Kidney epithelial cell (primary cell): ENCODE data around the gene TRIM67. TPM values are rescaled to one million over a fixed set of nuclear protein-coding genes. Genes with fewer than 3 reads are reported as not detected.
"Not testable (repeated sequence)": the region's sequence is repeated elsewhere in the genome, so short reads cannot be mapped to it uniquely, and the experiment has no call there.

Experiments
- DNase-seq: peaks from one replicate; pipeline ENCODE4 v3.0.0-alpha.2; 2010; ENCODE audit warnings: low read depth
- H3K27me3 ChIP-seq: 2 replicates; pipeline ENCODE4 v1.6.0; 2011; ENCODE audit warnings: low read length; ENCODE audit not compliant: control insufficient read depth, insufficient read depth
- H3K36me3 ChIP-seq: 2 replicates; pipeline ENCODE4 v1.5.1; 2011; ENCODE audit warnings: low read length; ENCODE audit not compliant: control insufficient read depth, insufficient read depth
- H3K4me3 ChIP-seq: 2 replicates; pipeline ENCODE4 v1.5.1; 2011; ENCODE audit warnings: low read depth, mild to moderate bottlenecking, control low read depth, low read length
- total RNA-seq: library from RNA; depleted of rRNA; stranded (reverse); fragments of >200 nt; gene quantifications from 2 replicates; pipeline ENCODE4 v1.2.3, GENCODE V29; 2015
- TF ChIP-seq, protein P1 (sequence below): IDR thresholded peaks from 2 replicates; pipeline ENCODE4 v1.5.1; 2011; ENCODE audit warnings: mild to moderate bottlenecking, moderate library complexity, low read length, control low read depth, inconsistent platforms; ENCODE audit not compliant: insufficient read depth, poor library complexity, severe bottlenecking

Gene TRIM67
- total RNA-seq, 1 donor from 2014 or later: 0.63 TPM

DNA sequence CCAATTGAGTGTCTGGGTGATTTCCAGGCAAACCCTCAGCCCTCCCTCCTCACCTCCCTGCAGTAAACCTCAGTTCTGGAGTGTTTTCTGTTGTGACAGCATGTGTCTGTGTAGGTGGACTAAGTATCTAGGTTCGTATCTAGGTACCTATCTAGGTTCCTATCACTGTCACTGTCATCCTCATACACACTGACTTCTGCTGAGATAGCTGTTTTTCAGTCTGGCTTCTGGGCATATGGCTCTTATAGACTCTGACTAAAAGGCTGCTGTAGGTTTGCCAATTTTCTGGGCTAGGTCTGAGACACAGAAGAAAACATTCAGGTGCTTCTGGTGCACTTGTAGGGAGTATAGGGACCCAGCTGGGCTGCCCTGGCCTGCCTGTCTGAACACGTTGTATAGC is 8.1 kb upstream of the TRIM67 start:
- Histone ChIP-seq H3K4me3 (no peak overlapping the region), H3K36me3 (no peaks in the 10 kb centered on the region), H3K27me3 (no peaks in the 10 kb centered on the region)
- DNase-seq: no peak
- TF ChIP-seq, protein P1, sequence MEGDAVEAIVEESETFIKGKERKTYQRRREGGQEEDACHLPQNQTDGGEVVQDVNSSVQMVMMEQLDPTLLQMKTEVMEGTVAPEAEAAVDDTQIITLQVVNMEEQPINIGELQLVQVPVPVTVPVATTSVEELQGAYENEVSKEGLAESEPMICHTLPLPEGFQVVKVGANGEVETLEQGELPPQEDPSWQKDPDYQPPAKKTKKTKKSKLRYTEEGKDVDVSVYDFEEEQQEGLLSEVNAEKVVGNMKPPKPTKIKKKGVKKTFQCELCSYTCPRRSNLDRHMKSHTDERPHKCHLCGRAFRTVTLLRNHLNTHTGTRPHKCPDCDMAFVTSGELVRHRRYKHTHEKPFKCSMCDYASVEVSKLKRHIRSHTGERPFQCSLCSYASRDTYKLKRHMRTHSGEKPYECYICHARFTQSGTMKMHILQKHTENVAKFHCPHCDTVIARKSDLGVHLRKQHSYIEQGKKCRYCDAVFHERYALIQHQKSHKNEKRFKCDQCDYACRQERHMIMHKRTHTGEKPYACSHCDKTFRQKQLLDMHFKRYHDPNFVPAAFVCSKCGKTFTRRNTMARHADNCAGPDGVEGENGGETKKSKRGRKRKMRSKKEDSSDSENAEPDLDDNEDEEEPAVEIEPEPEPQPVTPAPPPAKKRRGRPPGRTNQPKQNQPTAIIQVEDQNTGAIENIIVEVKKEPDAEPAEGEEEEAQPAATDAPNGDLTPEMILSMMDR: no peak

DNA sequence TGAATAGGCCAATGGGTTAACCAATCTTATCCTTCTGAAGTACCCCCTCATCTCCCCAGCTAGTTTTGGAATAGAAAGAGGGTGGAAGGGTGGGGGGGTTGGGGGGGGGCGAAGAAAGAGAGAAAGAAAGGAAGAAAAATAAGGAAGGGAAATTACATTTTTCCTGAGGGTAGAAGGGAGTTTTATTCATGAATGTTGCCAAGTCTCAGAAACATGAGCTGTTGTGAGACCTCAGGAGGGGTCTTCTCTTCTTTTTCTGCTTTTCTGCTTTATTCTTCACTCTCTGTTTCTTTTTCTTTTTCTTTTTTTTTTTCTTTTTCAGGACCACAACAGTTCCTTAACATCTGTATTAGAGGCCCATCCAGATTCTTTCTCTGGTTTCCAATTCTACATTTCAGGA is 6.0 kb upstream of the TRIM67 start:
- Histone ChIP-seq H3K27me3 (peaks cover 11% of the 10 kb centered on the region), H3K36me3 (no peaks in the 10 kb centered on the region)

DNA sequence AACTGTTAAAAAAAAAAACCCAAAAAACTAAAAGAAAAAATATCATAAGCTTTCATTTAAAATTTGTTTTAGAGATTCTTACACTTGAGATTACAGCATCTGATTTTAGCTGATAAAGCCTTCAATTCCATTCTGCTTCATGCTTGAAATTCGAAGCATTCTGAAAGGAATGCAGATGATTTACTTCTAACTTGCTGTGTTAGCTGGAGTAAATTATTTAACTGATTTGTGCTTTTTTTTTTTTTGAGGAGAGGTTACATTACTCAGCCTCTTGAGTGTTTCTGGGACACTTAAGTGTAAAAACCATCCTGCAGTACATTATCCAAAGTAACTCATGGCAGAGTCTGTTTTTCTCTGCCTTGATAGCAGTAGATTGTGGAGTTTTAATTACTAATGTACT is 4.5 kb upstream of the TRIM67 start:
- Histone ChIP-seq H3K27me3 (peaks cover 21% of the 10 kb centered on the region), H3K36me3 (no peaks in the 10 kb centered on the region), H3K4me3 (no peak overlapping the region)
- TF ChIP-seq, protein P1: no peak
- DNase-seq: no peak

More for the DNA sequence above, 6.0 kb upstream of the TRIM67 start:
- TF ChIP-seq, protein P1: no peak
- DNase-seq: no peak
- no peak overlapping the region for H3K4me3 ChIP-seq

DNA sequence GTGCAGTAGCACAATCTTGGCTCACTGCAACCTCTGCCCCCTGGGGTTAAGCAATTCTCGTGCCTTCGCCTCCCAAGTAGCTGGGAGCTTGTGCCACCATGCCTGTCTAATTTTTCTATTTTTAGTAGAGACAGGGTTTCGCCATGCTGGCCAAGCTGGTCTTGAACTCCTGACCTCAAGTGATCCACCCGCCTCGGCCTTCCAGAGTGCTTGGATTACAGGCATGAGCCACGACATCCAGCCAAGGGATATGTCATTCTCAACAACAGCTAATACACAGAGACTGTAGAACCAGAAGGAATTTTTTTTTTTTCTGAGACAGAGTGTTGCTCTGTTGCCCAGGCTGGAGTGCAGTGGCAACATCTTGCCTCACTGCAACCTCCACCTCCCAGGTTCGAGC is 3.7 kb upstream of the TRIM67 start:
- DNase-seq, H3K36me3 ChIP-seq, H3K4me3 ChIP-seq: not testable (repeated sequence)
- peaks cover 29% of the 10 kb centered on the region for H3K27me3 ChIP-seq

DNA sequence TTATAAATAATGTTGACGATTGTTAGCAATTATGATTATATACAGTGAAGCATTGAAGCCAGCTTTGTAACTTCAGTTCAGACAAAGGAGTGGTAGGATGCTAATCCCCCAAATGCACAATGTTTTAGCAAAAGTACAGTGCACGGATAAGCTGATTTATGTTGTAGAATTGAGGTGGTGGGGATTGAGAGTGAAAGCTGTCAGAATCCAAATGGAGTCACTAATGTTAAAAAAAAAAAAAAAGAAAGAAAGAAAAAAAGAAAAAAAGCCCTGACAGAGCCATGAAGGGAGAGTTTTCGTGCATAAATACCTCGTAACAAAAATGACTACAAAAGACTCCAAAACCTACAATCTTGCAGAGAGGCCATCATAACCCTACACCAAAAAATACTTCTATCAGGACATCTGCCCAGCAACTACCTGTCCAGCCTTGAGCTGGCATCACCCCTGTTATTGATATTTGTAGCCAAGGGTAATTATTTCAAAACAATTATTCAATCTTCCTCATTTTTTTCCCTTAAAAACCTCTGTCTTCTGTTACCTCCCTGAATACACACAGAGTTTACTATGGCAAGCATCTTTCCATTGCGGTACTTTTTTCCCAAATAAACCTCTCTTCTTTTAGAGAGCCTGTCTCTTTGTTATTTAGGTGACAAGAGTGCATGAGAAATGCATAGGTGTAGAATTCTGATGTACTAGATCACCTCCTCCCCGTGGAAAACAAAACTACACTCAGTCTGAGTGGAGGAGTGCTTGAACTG is 2.5 kb upstream of the TRIM67 start:
- DNase-seq: no peak
- Histone ChIP-seq H3K36me3 (no peaks in the 10 kb centered on the region), H3K4me3 (no peak overlapping the region), H3K27me3 (peaks cover 41% of the 10 kb centered on the region)
- TF ChIP-seq, protein P1: no peak

DNA sequence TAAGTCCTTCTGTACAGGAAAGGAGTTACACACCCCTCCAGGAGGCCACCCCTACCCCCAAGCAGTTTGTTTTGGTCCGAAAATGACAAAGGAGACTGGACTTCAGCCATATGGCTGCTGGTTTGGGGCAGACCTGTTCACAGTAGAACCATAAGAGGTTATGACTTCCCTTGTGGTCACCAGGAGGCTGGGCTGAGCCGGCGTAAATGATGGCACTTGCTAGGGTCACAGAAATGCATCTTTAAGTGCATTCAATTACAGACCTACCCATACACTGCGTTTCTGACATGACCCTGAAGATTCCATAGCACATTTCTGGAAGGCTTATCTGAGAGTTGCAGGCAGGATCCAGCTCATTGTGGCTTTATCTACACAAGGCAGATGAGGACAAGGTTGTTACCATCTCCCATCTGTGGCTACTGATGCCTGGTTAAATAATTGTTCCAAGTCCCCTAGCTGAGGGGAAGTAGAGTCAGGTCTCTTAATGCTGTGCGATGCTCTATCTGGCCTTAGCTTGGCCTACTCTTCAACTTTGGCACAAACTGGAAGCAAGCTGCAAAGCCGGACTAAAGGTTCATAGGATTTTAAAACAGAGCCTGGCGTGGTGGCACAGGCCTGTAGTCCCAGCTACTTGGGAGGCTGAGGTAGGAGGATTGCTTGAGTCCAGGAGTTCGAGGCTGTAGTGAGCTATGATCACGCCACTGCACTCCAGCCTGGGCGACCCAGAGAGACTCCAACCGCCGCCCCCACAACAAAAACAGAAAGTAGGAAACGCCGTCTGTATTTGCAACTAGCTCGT is 1.7 kb upstream of the TRIM67 start:
- TF ChIP-seq, protein P1: no peak
- Histone ChIP-seq H3K36me3 (no peaks in the 10 kb centered on the region), H3K27me3 (peaks cover 42% of the 10 kb centered on the region), H3K4me3 (no peak overlapping the region)
- DNase-seq: no peak
